BE2C (cell line): ENCODE measurements around the gene TPBG.

ENCODE experiments used
- DNase-seq: peaks from one replicate; pipeline ENCODE4 v3.0.0-alpha.2; 2020
- H3K27me3 ChIP-seq: fragments of 250-450 bp; sonication (Bioruptor Pico); 2 replicates; pipeline ENCODE4 v1.5.1; 2020; ENCODE audit warnings: mild to moderate bottlenecking
- H3K36me3 ChIP-seq: fragments of 250-450 bp; sonication (Bioruptor Pico); 2 replicates; pipeline ENCODE4 v1.5.1; 2020; ENCODE audit warnings: mild to moderate bottlenecking
- H3K4me1 ChIP-seq: fragments of 250-450 bp; sonication (Bioruptor Pico); 2 replicates; pipeline ENCODE4 v1.5.1; 2020
- H3K4me3 ChIP-seq: 2 replicates; pipeline ENCODE4 v1.5.1; 2011; ENCODE audit warnings: low read depth, low read length
- H3K9me3 ChIP-seq: fragments of 250-450 bp; sonication (Bioruptor Pico); 2 replicates; pipeline ENCODE4 v1.5.1; 2020
- CTCF ChIP-seq: IDR thresholded peaks from 2 replicates; pipeline ENCODE4 v1.5.1; 2012; ENCODE audit warnings: mild to moderate bottlenecking, low read depth, low read length

The TPBG gene

GRCh38 chr6:82333781-82334180, 29.8 kb upstream of the TPBG start:
- H3K9me3 ChIP-seq = no peaks in the 10 kb centered on the region
- no peaks in the 10 kb centered on the region for H3K36me3 ChIP-seq
- no peak for TF ChIP-seq CTCF
- H3K27me3 ChIP-seq = no peaks in the 10 kb centered on the region
- no peaks in the 10 kb centered on the region for H3K4me1 ChIP-seq
- no peak for DNase-seq
- H3K4me3 ChIP-seq = no peak overlapping the region

GRCh38 chr6:82337688-82338257, 25.8 kb upstream of the TPBG start:
- Histone ChIP-seq H3K36me3 (no peaks in the 10 kb centered on the region), H3K27me3 (no peaks in the 10 kb centered on the region), H3K4me1 (no peaks in the 10 kb centered on the region), H3K4me3 (no peak overlapping the region), H3K9me3 (no peaks in the 10 kb centered on the region)
- DNase-seq = no peak
- no peak for TF ChIP-seq CTCF

- H3K27me3 ChIP-seq = no peaks in the 10 kb centered on the region
- H3K4me1 ChIP-seq = no peaks in the 10 kb centered on the region
- no peak for TF ChIP-seq CTCF
- no peaks in the 10 kb centered on the region for H3K9me3 ChIP-seq
- no peak overlapping the region for H3K4me3 ChIP-seq
- no peak for DNase-seq
- no peaks in the 10 kb centered on the region for H3K36me3 ChIP-seq
Measured at GRCh38 chr6:82348130-82348529, 15.5 kb upstream of the TPBG start.

- no peak for TF ChIP-seq CTCF
- Histone ChIP-seq H3K4me1 (no peaks in the 10 kb centered on the region), H3K9me3 (no peaks in the 10 kb centered on the region), H3K27me3 (no peaks in the 10 kb centered on the region), H3K4me3 (no peak overlapping the region), H3K36me3 (no peaks in the 10 kb centered on the region)
- DNase-seq = no peak
Measured at GRCh38 chr6:82353848-82354247, 9.8 kb upstream of the TPBG start.

GRCh38 chr6:82360552-82360951, 3.1 kb upstream of the TPBG start:
- Histone ChIP-seq H3K27me3 (peaks cover 33% of the 10 kb centered on the region), H3K9me3 (no peaks in the 10 kb centered on the region), H3K4me1 (no peaks in the 10 kb centered on the region; the same call in 1 of the 2 replicates), H3K36me3 (no peaks in the 10 kb centered on the region), H3K4me3 (no peak overlapping the region)
- no peak for DNase-seq
- TF ChIP-seq CTCF = no peak

GRCh38 chr6:82361631-82362030, 2.0 kb upstream of the TPBG start:
- no peak for TF ChIP-seq CTCF
- no peaks in the 10 kb centered on the region for H3K36me3 ChIP-seq
- H3K4me1 ChIP-seq = no peaks in the 10 kb centered on the region; the same call in 1 of the 2 replicates
- no peaks in the 10 kb centered on the region for H3K9me3 ChIP-seq
- H3K4me3 ChIP-seq = no peak overlapping the region
- H3K27me3 ChIP-seq = peaks cover 42% of the 10 kb centered on the region
- no peak for DNase-seq
